Ishikawa (cell line): ENCODE results near the gene CRABP1.

Source experiments
- CEBPB ChIP-seq: IDR thresholded peaks from 2 replicates; pipeline ENCODE4 v1.6.1; 2012
- EGR1 ChIP-seq: IDR thresholded peaks from 2 replicates; pipeline ENCODE4 v1.6.1; 2012
- EP300 ChIP-seq: IDR thresholded peaks from 2 replicates; pipeline ENCODE4 v1.6.1; 2012; ENCODE audit warnings: borderline replicate concordance
- FOXM1 ChIP-seq: IDR thresholded peaks from 2 replicates; pipeline ENCODE4 v1.6.1; 2012; ENCODE audit warnings: low read depth, borderline replicate concordance
- RAD21 ChIP-seq: IDR thresholded peaks from 2 replicates; pipeline ENCODE4 v1.6.1; 2012; ENCODE audit warnings: low read depth

GRCh38 chr15:78335985-78336384, 4.2 kb upstream of the CRABP1 start:
- TF ChIP-seq EGR1 (no peak), FOXM1 (no peak), RAD21 (no peak), EP300 (no peak), CEBPB (no peak)
